ENCODE measurements around the gene ANAPC13. TPM values are rescaled to one million over a fixed set of nuclear protein-coding genes. Genes with fewer than 3 reads are reported as not detected.

Gene ANAPC13
- total RNA-seq, 1 donor from 2014 or later: 76.4 TPM

GRCh38 chr3:134476306-134476705 lies 9.5 kb downstream of the ANAPC13 start:
- no peaks in the 10 kb centered on the region for H3K27me3 ChIP-seq (ENCODE audit: low read depth)
- no peak for DNase-seq
- TF ChIP-seq, protein P1, sequence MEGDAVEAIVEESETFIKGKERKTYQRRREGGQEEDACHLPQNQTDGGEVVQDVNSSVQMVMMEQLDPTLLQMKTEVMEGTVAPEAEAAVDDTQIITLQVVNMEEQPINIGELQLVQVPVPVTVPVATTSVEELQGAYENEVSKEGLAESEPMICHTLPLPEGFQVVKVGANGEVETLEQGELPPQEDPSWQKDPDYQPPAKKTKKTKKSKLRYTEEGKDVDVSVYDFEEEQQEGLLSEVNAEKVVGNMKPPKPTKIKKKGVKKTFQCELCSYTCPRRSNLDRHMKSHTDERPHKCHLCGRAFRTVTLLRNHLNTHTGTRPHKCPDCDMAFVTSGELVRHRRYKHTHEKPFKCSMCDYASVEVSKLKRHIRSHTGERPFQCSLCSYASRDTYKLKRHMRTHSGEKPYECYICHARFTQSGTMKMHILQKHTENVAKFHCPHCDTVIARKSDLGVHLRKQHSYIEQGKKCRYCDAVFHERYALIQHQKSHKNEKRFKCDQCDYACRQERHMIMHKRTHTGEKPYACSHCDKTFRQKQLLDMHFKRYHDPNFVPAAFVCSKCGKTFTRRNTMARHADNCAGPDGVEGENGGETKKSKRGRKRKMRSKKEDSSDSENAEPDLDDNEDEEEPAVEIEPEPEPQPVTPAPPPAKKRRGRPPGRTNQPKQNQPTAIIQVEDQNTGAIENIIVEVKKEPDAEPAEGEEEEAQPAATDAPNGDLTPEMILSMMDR (IDR thresholded peaks at IDR 0.05; ENCODE audit: borderline replicate concordance): no peak
- no peak overlapping the region for H3K4me3 ChIP-seq
- intact Hi-C loops (cut with micrococcal nuclease): loop anchor here (10.0 kb wide), 1 partner anchor 282 kb away; no protein-coding TSS in a partner anchor
- peaks cover 40% of the 10 kb centered on the region for H3K36me3 ChIP-seq
- H3K27ac ChIP-seq (replicated peaks): peak overlapping the region; percentile 66
- no peaks in the 10 kb centered on the region for H3K9me3 ChIP-seq (replicated peaks)
- peaks cover 61% of the 10 kb centered on the region for H3K4me1 ChIP-seq

GRCh38 chr3:134474956-134475355 lies 10.8 kb downstream of the ANAPC13 start:
- Histone ChIP-seq H3K36me3 (peaks cover 30% of the 10 kb centered on the region), H3K9me3 (replicated peaks) (no peaks in the 10 kb centered on the region), H3K4me3 (no peak overlapping the region), H3K27me3 (ENCODE audit: low read depth) (no peaks in the 10 kb centered on the region), H3K4me1 (peaks cover 49% of the 10 kb centered on the region), H3K27ac (replicated peaks) (no peak overlapping the region)
- no peak for DNase-seq
- intact Hi-C loops (cut with micrococcal nuclease): loop anchor here (5.0 to 10.0 kb wide), 3 partner anchors 93 to 280 kb away; no protein-coding TSS in a partner anchor
- TF ChIP-seq, protein P1 (IDR thresholded peaks at IDR 0.05; ENCODE audit: borderline replicate concordance): no peak

- intact Hi-C loops (cut with micrococcal nuclease): loop anchor here (5.0 to 10.0 kb wide), 3 partner anchors 92 to 279 kb away; no protein-coding TSS in a partner anchor
- TF ChIP-seq, protein P1 (IDR thresholded peaks at IDR 0.05; ENCODE audit: borderline replicate concordance): peak; percentile 85
- Histone ChIP-seq H3K4me3 (no peak overlapping the region), H3K9me3 (replicated peaks) (no peaks in the 10 kb centered on the region), H3K27me3 (ENCODE audit: low read depth) (no peaks in the 10 kb centered on the region), H3K4me1 (peaks cover 45% of the 10 kb centered on the region), H3K36me3 (peaks cover 29% of the 10 kb centered on the region), H3K27ac (replicated peaks) (no peak overlapping the region)
- no peak for DNase-seq
Measured at GRCh38 chr3:134473868-134474546, 11.8 kb downstream of the ANAPC13 start.

GRCh38 chr3:134472831-134473230 lies 13.0 kb downstream of the ANAPC13 start:
- peaks cover 37% of the 10 kb centered on the region for H3K4me1 ChIP-seq
- peaks cover 17% of the 10 kb centered on the region for H3K36me3 ChIP-seq
- intact Hi-C loops (cut with micrococcal nuclease): loop anchor here (5.0 to 10.0 kb wide), 3 partner anchors 91 to 278 kb away; no protein-coding TSS in a partner anchor
- TF ChIP-seq, protein P1 (IDR thresholded peaks at IDR 0.05; ENCODE audit: borderline replicate concordance): no peak
- no peak overlapping the region for H3K4me3 ChIP-seq
- DNase-seq: no peak
- no peaks in the 10 kb centered on the region for H3K9me3 ChIP-seq (replicated peaks)
- no peak overlapping the region for H3K27ac ChIP-seq (replicated peaks)
- H3K27me3 ChIP-seq (ENCODE audit: low read depth): no peaks in the 10 kb centered on the region

DNA sequence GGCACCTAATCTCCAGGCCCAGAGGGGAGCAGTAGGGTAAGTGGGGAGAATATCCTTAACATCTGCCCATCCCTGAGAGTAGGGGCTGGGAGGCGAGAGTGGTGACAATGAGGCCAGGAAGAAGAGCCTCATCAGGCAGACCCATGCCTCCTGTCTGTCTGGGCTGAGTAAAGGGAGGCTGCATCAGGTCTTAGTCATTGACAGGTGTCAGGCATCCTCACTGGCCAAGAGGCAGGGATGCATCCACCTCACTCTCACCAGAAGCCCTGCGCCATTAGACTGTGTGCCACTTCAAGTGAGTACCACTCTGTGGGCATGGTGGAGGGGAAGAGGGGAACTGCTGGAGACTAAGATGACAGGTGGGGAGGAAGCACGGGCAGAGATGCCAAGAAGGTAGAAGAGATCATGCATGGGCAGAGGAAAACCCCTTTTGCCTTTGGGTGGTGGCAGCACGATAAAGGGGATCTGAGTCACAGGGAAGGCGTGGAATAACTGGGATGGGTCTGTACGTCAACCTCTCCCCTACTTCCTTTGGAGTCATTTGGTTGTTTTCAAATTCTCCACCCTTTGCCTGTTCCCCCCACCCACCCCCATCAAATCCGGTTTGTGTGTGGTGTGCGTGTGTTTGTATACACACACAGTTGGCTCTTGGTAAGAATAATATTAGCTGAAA lies 14.1 kb downstream of the ANAPC13 start:
- TF ChIP-seq, protein P1 (IDR thresholded peaks at IDR 0.05; ENCODE audit: borderline replicate concordance): no peak
- H3K4me1 ChIP-seq: peaks cover 27% of the 10 kb centered on the region
- DNase-seq: no peak
- H3K36me3 ChIP-seq: peaks cover 6% of the 10 kb centered on the region
- H3K27me3 ChIP-seq (ENCODE audit: low read depth): no peaks in the 10 kb centered on the region
- no peak overlapping the region for H3K27ac ChIP-seq (replicated peaks)
- intact Hi-C loops (cut with micrococcal nuclease): loop anchor here (5.0 to 10.0 kb wide), 3 partner anchors 89 to 277 kb away; no protein-coding TSS in a partner anchor
- no peak overlapping the region for H3K4me3 ChIP-seq
- H3K9me3 ChIP-seq (replicated peaks): no peaks in the 10 kb centered on the region
